GM18505 (cell line): Measurements from ENCODE around the gene CC2D1A.
"Not testable (repeated sequence)": the region's sequence is repeated elsewhere in the genome, so short reads cannot be mapped to it uniquely, and the experiment has no call there.

Source experiments
- ATAC-seq: cut with Tn5 transposase; IDR thresholded peaks from one replicate; pipeline ENCODE4 v1.9.1; 2021; ENCODE audit not compliant: unreplicated experiment
- POLR2A ChIP-seq: IDR thresholded peaks from 4 replicates; pipeline ENCODE4 v1.6.1; 2011; ENCODE audit warnings: borderline replicate concordance; ENCODE audit not compliant: insufficient read depth, insufficient read length; ENCODE audit errors: extremely low read depth

CC2D1A gene

DNA sequence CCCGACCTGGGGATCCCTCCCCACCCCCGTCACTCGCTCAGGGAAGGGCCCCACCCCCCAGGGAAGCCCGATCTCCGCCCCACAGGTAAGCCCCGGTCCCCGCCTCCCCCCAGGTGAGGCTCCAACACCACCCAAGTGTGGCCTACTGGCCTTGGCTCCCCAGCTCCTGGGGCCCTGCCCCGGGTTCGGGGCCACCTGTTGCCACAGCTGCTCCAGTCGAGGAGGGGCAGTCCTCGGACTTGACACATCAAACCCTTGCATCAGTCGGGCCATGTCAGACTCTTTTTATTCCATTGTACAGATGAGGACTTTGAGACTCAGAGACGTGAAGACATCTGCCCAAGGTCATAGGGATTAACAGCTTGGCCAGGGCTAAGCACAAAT, 512 bp downstream of the CC2D1A start:
- TF ChIP-seq POLR2A, result no peak
- peak; percentile 23 for ATAC-seq

DNA sequence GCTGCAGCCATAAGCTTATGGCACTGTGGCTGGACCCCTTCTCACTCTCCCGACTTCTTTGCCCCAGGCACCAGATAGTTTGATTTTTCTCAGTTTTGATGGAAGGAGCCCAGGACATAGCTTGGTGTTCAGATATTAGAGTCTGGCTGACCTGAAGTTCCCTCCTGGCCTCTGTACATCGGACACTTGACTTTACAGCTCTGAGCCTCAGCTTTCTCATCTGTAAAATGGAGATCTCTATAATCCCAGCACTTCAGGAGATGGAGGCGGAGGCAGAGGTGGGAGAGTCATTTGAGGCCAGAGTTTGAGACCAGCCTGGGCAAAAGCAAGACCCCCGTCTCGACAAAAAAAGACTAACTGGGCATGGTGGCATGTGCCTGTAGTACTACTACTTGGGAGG, 909 bp downstream of the CC2D1A start:
- no peak for TF ChIP-seq POLR2A
- ATAC-seq, result no peak

DNA sequence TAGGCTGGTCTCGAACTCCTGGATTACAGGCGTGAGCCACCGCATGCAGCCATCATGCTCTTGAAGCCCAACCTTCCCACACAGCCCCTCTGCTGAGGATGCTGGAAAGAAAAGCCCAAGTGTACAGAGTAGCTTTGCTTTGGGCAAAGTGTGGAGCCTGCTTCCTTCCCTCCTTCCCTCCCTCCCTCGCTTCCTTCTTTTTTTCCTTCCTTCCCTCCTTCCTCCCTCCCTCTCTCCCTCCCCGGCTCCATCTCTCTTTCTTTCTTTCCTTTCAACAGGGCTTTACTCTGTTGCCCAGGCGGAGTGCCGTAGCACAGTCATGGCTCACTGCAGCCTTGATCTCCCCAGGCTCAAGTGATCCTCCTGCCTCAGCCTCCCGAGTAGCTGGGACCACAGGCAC, 2.7 kb downstream of the CC2D1A start:
- no peak for TF ChIP-seq POLR2A
- ATAC-seq, result no peak

DNA sequence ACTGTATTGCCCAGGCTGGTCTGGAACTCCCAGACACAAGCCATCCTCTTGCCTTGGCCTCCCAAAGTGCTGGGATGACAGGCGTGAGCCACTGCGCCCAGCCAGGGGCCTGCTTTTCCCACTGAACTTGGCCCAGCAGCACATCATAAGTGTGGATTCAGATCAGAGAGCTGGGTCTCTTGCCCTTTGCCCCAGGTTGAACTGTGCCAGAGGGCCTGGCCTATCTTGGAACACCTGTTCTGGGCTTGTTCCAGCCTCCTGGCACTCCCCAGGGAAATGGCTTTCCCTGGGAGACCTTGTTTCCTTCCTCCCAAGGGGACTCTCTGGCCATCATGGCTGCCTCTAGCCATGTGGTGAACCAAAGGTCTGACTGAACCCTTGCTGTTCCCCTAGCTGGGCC, 3.4 kb downstream of the CC2D1A start:
- TF ChIP-seq POLR2A, result no peak
- no peak for ATAC-seq

DNA sequence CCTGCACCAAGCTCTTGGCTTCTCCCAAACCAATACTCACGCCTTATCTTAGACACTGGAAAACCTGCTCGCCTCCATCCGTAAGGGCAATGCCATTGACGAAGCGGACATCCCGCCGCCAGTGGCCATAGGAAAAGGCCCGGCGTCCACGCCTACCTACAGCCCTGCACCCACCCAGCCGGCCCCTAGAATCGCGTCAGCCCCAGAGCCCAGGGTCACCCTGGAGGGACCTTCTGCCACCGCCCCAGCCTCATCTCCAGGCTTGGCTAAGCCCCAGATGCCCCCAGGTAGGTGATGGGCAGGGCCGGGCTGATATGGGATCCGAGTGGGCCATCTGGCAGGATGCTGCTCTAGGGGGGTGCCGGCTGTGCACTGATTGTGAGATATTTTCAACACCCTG, 7.4 kb downstream of the CC2D1A start:
- no peak for TF ChIP-seq POLR2A
- ATAC-seq, result no peak

DNA sequence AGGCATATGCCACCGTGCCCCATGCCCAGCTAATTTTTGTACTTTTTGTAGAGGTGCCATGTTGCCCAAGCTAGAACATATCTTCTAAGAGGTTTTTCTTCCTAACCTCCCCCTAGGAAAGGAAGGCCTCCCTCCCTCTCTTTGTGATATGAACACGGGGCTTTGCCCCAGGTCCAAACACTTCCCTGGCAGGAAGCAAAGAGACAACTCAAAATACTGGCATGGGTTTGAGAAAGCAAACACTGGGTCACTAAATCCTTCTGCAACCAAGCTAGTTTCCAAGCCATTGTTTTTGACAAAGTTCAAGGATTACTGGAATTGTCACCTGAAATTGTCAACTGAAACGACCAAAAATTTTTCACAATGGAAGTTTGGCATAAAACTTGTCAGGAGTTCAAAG, 8.8 kb downstream of the CC2D1A start:
- ATAC-seq, result no peak

DNA sequence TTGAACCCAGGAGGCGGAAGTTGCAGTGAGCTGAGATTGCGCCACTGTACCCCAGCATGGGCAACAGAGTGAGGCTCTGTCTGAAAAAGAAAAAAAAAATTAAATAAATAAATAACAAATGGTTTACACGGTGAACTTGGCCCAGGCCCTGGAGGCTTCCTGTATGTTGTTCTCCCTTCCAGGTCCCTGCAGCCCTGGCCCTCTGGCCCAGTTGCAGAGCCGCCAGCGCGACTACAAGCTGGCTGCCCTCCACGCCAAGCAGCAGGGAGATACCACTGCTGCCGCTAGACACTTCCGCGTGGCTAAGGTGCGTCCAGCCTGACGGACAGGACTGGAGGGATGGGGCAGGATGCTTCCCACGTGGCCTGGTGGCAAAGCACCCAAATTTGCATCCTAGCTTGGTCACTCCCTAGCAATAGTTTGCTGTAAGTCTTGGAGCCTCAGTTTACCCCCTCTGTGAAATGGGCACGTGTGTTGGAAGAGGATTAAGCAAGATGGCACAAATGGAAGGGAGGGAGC, 11.9 kb downstream of the CC2D1A start:
- no peak for TF ChIP-seq POLR2A
- no peak for ATAC-seq

More for the DNA sequence above, 8.8 kb downstream of the CC2D1A start:
- TF ChIP-seq POLR2A, result no peak

DNA sequence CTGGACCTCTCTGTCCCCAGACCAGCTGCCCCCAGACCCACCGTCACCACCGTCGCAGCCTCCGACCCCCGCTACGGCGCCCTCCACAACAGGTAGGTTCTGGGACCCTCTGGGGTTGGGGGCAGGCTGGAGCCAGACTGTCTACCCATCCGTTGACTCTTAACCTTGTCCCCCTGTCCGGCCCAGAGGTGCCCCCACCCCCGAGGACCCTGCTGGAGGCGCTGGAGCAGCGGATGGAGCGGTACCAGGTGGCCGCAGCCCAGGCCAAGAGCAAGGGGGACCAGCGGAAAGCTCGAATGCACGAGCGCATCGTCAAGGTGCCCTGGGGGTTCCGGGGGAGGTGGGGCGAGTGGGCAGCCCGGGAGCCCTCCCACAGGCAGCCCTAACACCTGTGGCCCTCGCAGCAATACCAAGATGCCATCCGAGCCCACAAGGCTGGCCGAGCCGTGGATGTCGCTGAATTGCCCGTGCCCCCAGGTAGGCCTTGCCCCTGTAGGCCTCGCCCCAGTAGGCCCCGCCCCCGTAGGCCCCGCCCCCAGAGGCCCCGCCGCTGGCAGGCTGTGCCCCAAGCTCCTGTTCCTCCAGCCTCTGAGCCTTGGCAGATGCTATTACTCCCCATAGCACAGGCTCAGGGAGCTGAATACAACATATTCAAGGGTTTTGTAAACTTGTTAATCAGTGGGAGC, 12.9 kb downstream of the CC2D1A start:
- ATAC-seq, result no peak
- TF ChIP-seq POLR2A, result no peak

DNA sequence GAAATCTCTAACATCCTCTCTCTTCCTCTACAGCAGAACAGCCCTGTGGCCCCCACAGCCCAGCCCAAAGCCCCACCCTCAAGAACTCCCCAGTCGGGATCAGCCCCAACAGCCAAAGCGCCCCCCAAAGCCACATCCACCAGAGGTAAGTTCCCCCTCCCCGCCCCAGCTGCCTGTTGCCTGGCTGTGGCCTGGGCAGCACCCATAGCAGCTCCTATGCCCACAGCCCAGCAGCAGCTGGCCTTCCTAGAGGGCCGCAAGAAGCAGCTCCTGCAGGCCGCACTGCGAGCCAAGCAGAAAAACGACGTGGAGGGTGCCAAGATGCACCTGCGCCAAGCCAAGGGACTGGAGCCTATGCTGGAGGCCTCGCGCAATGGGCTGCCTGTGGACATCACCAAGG, 14.5 kb downstream of the CC2D1A start:
- no peak for ATAC-seq
- TF ChIP-seq POLR2A, result no peak

DNA sequence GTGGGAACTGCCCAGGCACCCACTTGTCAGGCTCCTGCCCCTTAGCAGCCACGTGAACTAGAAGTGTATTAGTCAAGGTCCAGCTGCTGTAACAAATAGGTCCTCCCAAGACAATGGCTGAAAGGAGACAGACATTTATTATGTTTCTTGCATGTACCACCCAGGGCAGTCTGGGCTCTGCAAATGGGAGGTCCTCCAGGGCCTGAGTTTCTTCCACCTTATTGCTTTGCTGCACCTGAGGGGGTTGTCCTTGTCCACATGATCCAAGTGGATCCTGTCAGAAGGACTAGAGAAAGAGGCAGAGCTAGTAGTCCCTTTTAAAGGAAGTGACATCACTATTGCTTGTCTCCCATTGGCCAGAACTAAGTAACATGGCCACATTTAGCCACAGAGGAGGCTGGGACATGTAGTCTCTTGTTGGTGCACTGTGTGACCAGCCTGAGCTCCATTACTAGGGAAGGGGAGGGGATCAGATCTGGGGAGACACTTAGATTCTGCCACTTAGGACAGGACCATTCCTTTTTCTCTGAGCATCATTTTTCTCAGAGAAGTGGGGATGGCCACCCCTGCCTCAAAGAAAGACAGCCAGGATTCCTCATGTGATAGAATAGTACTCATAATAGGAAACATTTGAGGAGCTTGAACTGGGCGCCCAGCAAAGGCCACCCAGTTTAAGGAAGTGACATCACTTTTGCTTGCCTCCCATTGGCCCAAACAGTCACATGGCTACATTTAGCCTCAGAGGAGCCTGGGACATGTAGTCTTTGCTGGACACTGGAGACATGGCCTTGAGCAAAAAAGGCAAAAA, 15.1 kb downstream of the CC2D1A start:
- no peak for TF ChIP-seq POLR2A
- no peak for ATAC-seq

DNA sequence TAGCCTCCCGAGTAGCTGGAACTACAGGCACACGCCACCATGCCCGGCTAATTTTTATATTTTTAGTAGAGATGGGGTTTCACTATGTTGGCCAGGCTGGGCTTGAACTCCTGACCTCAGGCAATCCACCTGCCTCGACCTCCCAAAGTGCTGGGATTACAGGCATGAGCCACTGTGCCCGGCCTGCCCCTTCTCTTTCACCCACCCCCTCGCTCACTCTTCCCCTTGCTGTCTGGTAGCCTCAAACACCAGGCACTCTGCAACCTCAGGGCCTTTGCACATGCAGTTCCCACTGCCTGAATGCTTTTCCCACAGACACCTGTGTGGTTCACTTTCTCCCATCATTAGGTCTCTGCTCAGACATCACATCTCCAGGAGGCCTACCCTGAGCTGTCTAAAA, 16.1 kb downstream of the CC2D1A start:
- not testable (repeated sequence) for ATAC-seq

DNA sequence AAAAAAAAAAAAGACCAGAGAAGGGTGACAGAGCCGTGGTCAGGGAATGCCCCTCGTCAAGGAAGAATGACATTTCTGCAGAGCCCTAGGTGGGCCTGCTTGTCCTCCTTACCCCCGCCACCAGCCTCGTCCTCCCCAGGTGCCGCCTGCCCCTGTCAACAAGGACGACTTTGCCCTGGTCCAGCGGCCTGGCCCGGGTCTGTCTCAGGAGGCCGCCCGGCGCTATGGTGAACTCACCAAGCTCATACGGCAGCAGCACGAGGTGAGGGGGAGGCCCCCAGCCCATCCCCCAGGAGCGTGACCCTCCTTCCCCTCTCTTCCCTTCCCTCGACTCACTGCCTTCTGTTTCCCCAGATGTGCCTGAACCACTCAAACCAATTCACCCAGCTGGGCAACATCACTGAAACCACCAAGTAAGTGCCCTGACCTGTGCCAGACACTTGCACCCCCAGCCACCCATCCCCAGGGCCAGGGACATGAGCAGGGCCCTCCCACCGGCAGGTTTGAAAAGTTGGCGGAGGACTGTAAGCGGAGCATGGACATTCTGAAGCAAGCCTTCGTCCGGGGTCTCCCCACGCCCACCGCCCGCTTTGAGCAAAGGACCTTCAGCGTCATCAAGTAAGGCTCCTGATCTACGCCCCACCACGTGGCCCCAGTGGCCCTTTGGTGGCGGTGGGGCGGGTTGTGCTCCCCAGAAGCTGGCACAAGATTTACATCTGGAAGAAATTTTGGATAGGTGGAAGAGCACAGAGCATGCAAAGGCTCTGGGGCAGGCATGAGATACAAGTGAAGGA, 17.4 kb downstream of the CC2D1A start:
- TF ChIP-seq POLR2A, result no peak
- ATAC-seq, result no peak

DNA sequence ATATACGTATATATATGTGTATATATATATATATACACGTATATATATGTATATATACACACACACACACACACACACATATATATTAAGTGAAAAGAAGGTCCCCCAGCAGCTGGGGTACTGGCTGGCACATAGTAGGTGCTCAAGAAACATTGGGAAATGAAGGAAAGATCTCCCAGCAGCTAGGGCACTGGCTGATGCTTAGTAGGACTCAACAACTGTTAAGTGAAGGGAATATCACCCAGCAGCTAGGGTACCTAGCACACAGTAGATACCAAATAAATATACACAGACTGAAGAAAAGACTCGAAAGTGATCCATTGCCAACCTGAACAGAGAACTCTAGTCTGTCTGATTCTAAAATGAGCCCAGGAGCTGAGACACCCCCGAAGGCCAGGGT, 20.0 kb downstream of the CC2D1A start:
- TF ChIP-seq POLR2A, result no peak
- ATAC-seq, result no peak
